Stromal cell of bone marrow (primary cell): ENCODE results near the gene EHMT1.
"Not testable (repeated sequence)": the region's sequence is repeated elsewhere in the genome, so short reads cannot be mapped to it uniquely, and the experiment has no call there.

Experiments used
- DNase-seq: peaks from one replicate; pipeline ENCODE4 v3.0.0-alpha.2; 2012; ENCODE audit warnings: low read depth

Gene EHMT1

GRCh38 chr9:137809726-137810450 lies 191.1 kb downstream of the EHMT1 start:
- DNase-seq: not testable (repeated sequence)

GRCh38 chr9:137811283-137811870 lies 192.6 kb downstream of the EHMT1 start:
- DNase-seq: no peak

- DNase-seq: no peak
Measured at GRCh38 chr9:137812356-137813023, 193.7 kb downstream of the EHMT1 start.

GRCh38 chr9:137813167-137813566 lies 194.4 kb downstream of the EHMT1 start:
- DNase-seq: no peak

- no peak for DNase-seq
Measured at GRCh38 chr9:137813651-137814415, 195.0 kb downstream of the EHMT1 start.

GRCh38 chr9:137814436-137814835 lies 195.6 kb downstream of the EHMT1 start:
- DNase-seq: no peak

GRCh38 chr9:137814841-137815240 lies 196.0 kb downstream of the EHMT1 start:
- DNase-seq: no peak

GRCh38 chr9:137815256-137816255 lies 196.8 kb downstream of the EHMT1 start:
- DNase-seq: no peak

GRCh38 chr9:137816531-137817235 lies 197.9 kb downstream of the EHMT1 start:
- DNase-seq: no peak

- no peak for DNase-seq
Measured at GRCh38 chr9:137817236-137818200, 198.7 kb downstream of the EHMT1 start.

- DNase-seq: no peak
Measured at GRCh38 chr9:137818286-137818685, 199.5 kb downstream of the EHMT1 start.

- DNase-seq: no peak
Measured at GRCh38 chr9:137820161-137820855, 201.5 kb downstream of the EHMT1 start.

GRCh38 chr9:137823986-137824771 lies 205.4 kb downstream of the EHMT1 start:
- DNase-seq: no peak

- no peak for DNase-seq
Measured at GRCh38 chr9:137825324-137825989, 206.7 kb downstream of the EHMT1 start.

- DNase-seq: no peak
Measured at GRCh38 chr9:137827908-137828526, 209.2 kb downstream of the EHMT1 start.

GRCh38 chr9:137828527-137829259 lies 209.9 kb downstream of the EHMT1 start:
- DNase-seq: no peak
